K562 (cell line): ENCODE data around the gene STX3. TPM values are rescaled to one million over a fixed set of nuclear protein-coding genes. Genes with fewer than 3 reads are reported as not detected.

Source experiments
- CBX1 ChIP-seq: sonication (generic); IDR thresholded peaks from 2 replicates; pipeline ENCODE4 v1.6.1; 2016; ENCODE audit warnings: antibody characterized with exemption, low read depth, mild to moderate bottlenecking
- CEBPG ChIP-seq, 3 experiments: fragments of 200-800 bp in 1 of 3; sonication (Bioruptor generic) in 1 of 3; sonication (generic) in 1 of 3; formaldehyde crosslinking in 1 of 3; IDR thresholded peaks in 2 of 3; conservative IDR thresholded peaks in 1 of 3; 2 replicates each; pipeline versions ENCODE4 v1.6.1 to v1.8.0; 2016 to 2022; ENCODE audit warnings: missing compliant biosample characterization in 2 of 3, missing genetic modification characterization in 2 of 3, mild to moderate bottlenecking in 1 of 3, missing genetic modification reagents in 1 of 3
- CHD4 ChIP-seq: fragments of 200-600 bp; sonication (generic); IDR thresholded peaks from 3 replicates; pipeline ENCODE4 v1.6.1; 2012; ENCODE audit warnings: low read depth, mild to moderate bottlenecking, mixed read lengths, low read length, inconsistent platforms; ENCODE audit not compliant: insufficient read depth, insufficient replicate concordance, poor library complexity, severe bottlenecking
- FIP1L1 ChIP-seq: fragments of 200-400 bp; formaldehyde crosslinking; IDR thresholded peaks from 2 replicates; pipeline ENCODE4 v1.6.1; 2018; ENCODE audit warnings: mild to moderate bottlenecking, low read depth, low read length; ENCODE audit not compliant: poor library complexity, severe bottlenecking
- FOXJ2 ChIP-seq: fragments of 200-800 bp; sonication (Bioruptor generic); IDR thresholded peaks from 2 replicates; pipeline ENCODE4 v1.6.1; 2016; ENCODE audit warnings: missing genetic modification characterization, missing compliant biosample characterization
- HMBOX1 ChIP-seq: sonication (generic); IDR thresholded peaks from 2 replicates; pipeline ENCODE4 v1.6.1; 2016
- HSF4 ChIP-seq: fragments of 250-450 bp; sonication (Bioruptor Pico); IDR thresholded peaks from 2 replicates; pipeline ENCODE4 v2.1.2; 2022; ENCODE audit warnings: mild to moderate bottlenecking, moderate library complexity, borderline replicate concordance
- KAT8 ChIP-seq: fragments of 450-650 bp; IDR thresholded peaks from 2 replicates; pipeline ENCODE4 v1.6.1; 2016; ENCODE audit warnings: low read depth, mild to moderate bottlenecking
- KDM4B ChIP-seq, 2 experiments: fragments of 450-650 bp in 1 of 2; sonication (generic) in 1 of 2; IDR thresholded peaks; 2 replicates each; pipeline ENCODE4 v1.6.1; 2016 to 2017; ENCODE audit warnings: borderline replicate concordance in 2 of 2, antibody characterized with exemption in 1 of 2, low read depth in 1 of 2, mild to moderate bottlenecking in 1 of 2
- KLF1 ChIP-seq: fragments of 450-650 bp; IDR thresholded peaks from 2 replicates; pipeline ENCODE4 v1.6.1; 2016; ENCODE audit warnings: missing genetic modification characterization, missing compliant biosample characterization
- MAX ChIP-seq: sonication (generic); formaldehyde crosslinking; IDR thresholded peaks from 2 replicates; pipeline ENCODE4 v1.9.0; 2022; ENCODE audit warnings: mild to moderate bottlenecking, missing genetic modification reagents
- NBN ChIP-seq: fragments of 450-650 bp; IDR thresholded peaks from 2 replicates; pipeline ENCODE4 v1.6.1; 2016; ENCODE audit warnings: low read depth, mild to moderate bottlenecking
- RBM15 ChIP-seq: fragments of 200-400 bp; formaldehyde crosslinking; IDR thresholded peaks from 2 replicates; pipeline ENCODE4 v1.6.1; 2018; ENCODE audit warnings: mild to moderate bottlenecking, low read length, moderate library complexity; ENCODE audit not compliant: insufficient read depth
- RCOR1 ChIP-seq, 2 experiments: IDR thresholded peaks; 2 replicates each; pipeline ENCODE4 v1.6.1; 2012; ENCODE audit warnings: low read depth in 2 of 2, low read length in 2 of 2, borderline replicate concordance in 1 of 2, improper control_type of control experiment in 1 of 2
- SMAD2 ChIP-seq: fragments of 150-350 bp; IDR thresholded peaks from 2 replicates; pipeline ENCODE4 v1.6.1; 2014; ENCODE audit warnings: low read depth, mild to moderate bottlenecking, low read length
- SREBF2 ChIP-seq: sonication (generic); formaldehyde crosslinking; IDR thresholded peaks from 2 replicates; pipeline ENCODE4 v1.4.0; 2020; ENCODE audit warnings: mild to moderate bottlenecking, missing genetic modification reagents
- SRSF7 ChIP-seq: fragments of 200-400 bp; formaldehyde crosslinking; optimal IDR thresholded peaks from 2 replicates; pipeline ENCODE3; 2017; ENCODE audit warnings: mild to moderate bottlenecking, low read depth, low read length
- STAT5B ChIP-seq: fragments of 250-450 bp; sonication (Bioruptor Pico); IDR thresholded peaks from 2 replicates; pipeline ENCODE4 v1.8.0; 2021; ENCODE audit warnings: mild to moderate bottlenecking, inconsistent platforms
- TBL1XR1 ChIP-seq, 2 experiments: IDR thresholded peaks; 2 replicates each; pipeline ENCODE4 v1.6.1; 2012; ENCODE audit warnings: improper control_type of control experiment in 2 of 2, low read length in 2 of 2, mild to moderate bottlenecking in 1 of 2
- TEAD4 ChIP-seq, 2 experiments: sonication (generic) in 1 of 2; formaldehyde crosslinking in 1 of 2; IDR thresholded peaks; 2 replicates each; pipeline versions ENCODE4 v1.6.1 to v1.8.0; 2012 to 2022; ENCODE audit warnings: borderline replicate concordance in 1 of 2, inconsistent platforms in 1 of 2, low read length in 1 of 2, mild to moderate bottlenecking in 1 of 2, missing genetic modification reagents in 1 of 2
- TFAM ChIP-seq: fragments of 250-450 bp; sonication (Bioruptor Pico); conservative IDR thresholded peaks from 2 replicates; pipeline ENCODE4 v1.5.0; 2021; ENCODE audit warnings: mild to moderate bottlenecking, moderate library complexity
- TGIF2 ChIP-seq: sonication (generic); formaldehyde crosslinking; IDR thresholded peaks from 2 replicates; pipeline ENCODE4 v1.8.1; 2022; ENCODE audit warnings: mild to moderate bottlenecking, missing genetic modification reagents, moderate library complexity
- THRB ChIP-seq: fragments of 450-650 bp; formaldehyde crosslinking; conservative IDR thresholded peaks from 2 replicates; pipeline ENCODE4 v1.4.0; 2022; ENCODE audit warnings: mild to moderate bottlenecking, missing genetic modification characterization
- ZC3H8 ChIP-seq: fragments of 450-650 bp; IDR thresholded peaks from 2 replicates; pipeline ENCODE4 v1.6.1; 2017
- ZNF239 ChIP-seq: fragments of 250-450 bp; sonication (Bioruptor Pico); IDR thresholded peaks from 2 replicates; pipeline ENCODE4 v1.4.0; 2020; ENCODE audit warnings: mild to moderate bottlenecking
- ZNF347 ChIP-seq: fragments of 450-650 bp; formaldehyde crosslinking; IDR thresholded peaks from 2 replicates; pipeline ENCODE4 v1.4.0; 2020; ENCODE audit warnings: low read depth, mild to moderate bottlenecking, moderate library complexity
- ZNF668 ChIP-seq: fragments of 250-450 bp; sonication (Bioruptor Pico); IDR thresholded peaks from 2 replicates; pipeline ENCODE4 v1.8.0; 2022; ENCODE audit warnings: mild to moderate bottlenecking, inconsistent platforms
- polyA plus RNA-seq, 8 experiments: library from polyadenylated mRNA; depleted of rRNA in 4 of 8; stranded (reverse) in 5 of 8; unstranded in 3 of 8; fragments of >200 nt; fragmentation: Nextera tagmentation in 2 of 8; fragmentation: Illumina TruSeq in 1 of 8; extraction: Ambion mirVana in 2 of 8; extraction: Trizol in 1 of 8; gene quantifications; 2 replicates each; pipeline versions ENCODE4 v1.2.1 to v1.2.3, GENCODE V29; 2011 to 2014; ENCODE audit warnings: inconsistent platforms in 1 of 8, missing spikeins in 1 of 8
- total RNA-seq, 7 experiments: library from RNA; depleted of rRNA in 6 of 7; stranded (reverse); fragments of >200 nt in 6 of 7; fragmentation: Illumina TruSeq in 2 of 7; extraction: Trizol in 2 of 7; gene quantifications; 2 replicates each; pipeline versions ENCODE4 v1.2.1 to v1.2.3, GENCODE V29; 2011 to 2021; ENCODE audit warnings: low replicate concordance in 1 of 7

STX3 gene
- total and polyA plus RNA-seq, 9 of the 15 experiments (the other 6 are each of a cell fraction or from before 2014, with no cell fraction given) = 12.0 to 91.6 (median 48.7) TPM

- peak; percentile 89 for TF ChIP-seq MAX (CRISPR knock-in tag)
- TF ChIP-seq CBX1 = no peak
- no peak for TF ChIP-seq STAT5B
- peak in 1 of 2 experiments; percentile 62; a peak in 1 of 4 replicates for TF ChIP-seq TBL1XR1 (IDR thresholded peaks at IDR 0.05; ENCODE audit: low read length in 2 of 2)
- no peak for TF ChIP-seq NBN
- no peak for TF ChIP-seq SREBF2
- TF ChIP-seq ZNF668 (CRISPR knock-in tag) = no peak
- TF ChIP-seq TFAM (CRISPR knock-in tag) = no peak
- TF ChIP-seq RBM15 = no peak
- peak; percentile 48 for TF ChIP-seq TEAD4 (IDR thresholded peaks at IDR 0.05; ENCODE audit: low read length)
- no peak for TF ChIP-seq TEAD4 (CRISPR knock-in tag; IDR thresholded peaks at IDR 0.05; ENCODE audit: borderline replicate concordance)
- no peak for TF ChIP-seq KAT8
- no peak for TF ChIP-seq HSF4 (CRISPR knock-in tag)
- no peak for TF ChIP-seq ZNF347 (CRISPR knock-in tag)
- TF ChIP-seq SRSF7 = no peak
- no peak for TF ChIP-seq KLF1 (tag)
- 0 out of 4 replicates have a peak, but pooled peaks of 1 of the 2 experiments have one; percentile 34 for TF ChIP-seq RCOR1 (IDR thresholded peaks at IDR 0.05; ENCODE audit: borderline replicate concordance in 1 of 2, low read depth in 2 of 2, low read length in 2 of 2)
- TF ChIP-seq HMBOX1 = no peak
- TF ChIP-seq SMAD2 = no peak
- TF ChIP-seq FIP1L1 = no peak
- 0 out of 2 replicates have a peak, but pooled peaks have one; percentile 64 for TF ChIP-seq ZC3H8
- TF ChIP-seq THRB = no peak
- TF ChIP-seq ZNF239 (CRISPR knock-in tag) = no peak
- no peak for TF ChIP-seq FOXJ2 (tag)
- no peak for TF ChIP-seq TGIF2 (CRISPR knock-in tag)
- TF ChIP-seq CHD4 = no peak
- 0 out of 2 replicates have a peak, but pooled peaks have one; percentile 15 for TF ChIP-seq CEBPG (CRISPR knock-in tag; IDR thresholded peaks at IDR 0.05)
- TF ChIP-seq CEBPG (tag; conservative IDR thresholded peaks at IDR 0.05 in 1 of 2, IDR thresholded peaks at IDR 0.05 in 1 of 2) = peak in 1 of 2 experiments; percentile 76; a peak in 1 of 4 replicates
- TF ChIP-seq KDM4B (IDR thresholded peaks at IDR 0.05; ENCODE audit: borderline replicate concordance in 2 of 2, low read depth in 1 of 2) = no peak
Observed at GRCh38 chr11:59802639-59803176, 47.5 kb downstream of the STX3 start (continued).
